ENCODE measurements around the gene MCU.

The MCU gene

DNA sequence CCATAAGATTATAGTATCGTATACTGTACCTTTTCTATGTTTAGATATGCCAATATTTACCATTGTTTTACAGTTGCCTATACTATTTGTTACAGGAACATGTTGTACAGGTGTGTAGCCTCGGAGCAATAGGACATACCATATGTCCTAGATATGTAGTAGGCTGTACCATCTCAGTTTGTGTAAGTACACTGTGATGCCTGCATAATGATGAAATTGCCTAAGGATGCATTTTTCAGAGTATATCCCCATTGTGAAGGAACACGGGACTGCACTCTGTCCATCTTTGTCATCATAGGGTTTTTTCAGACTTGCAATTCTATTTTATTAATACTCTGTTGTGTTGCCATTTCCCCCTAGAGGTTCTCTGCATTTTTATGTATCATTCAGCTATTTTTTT, 50.1 kb downstream of the MCU start:
- no peak for DNase-seq (ENCODE audit: low spot score)
- TF ChIP-seq, protein P1, sequence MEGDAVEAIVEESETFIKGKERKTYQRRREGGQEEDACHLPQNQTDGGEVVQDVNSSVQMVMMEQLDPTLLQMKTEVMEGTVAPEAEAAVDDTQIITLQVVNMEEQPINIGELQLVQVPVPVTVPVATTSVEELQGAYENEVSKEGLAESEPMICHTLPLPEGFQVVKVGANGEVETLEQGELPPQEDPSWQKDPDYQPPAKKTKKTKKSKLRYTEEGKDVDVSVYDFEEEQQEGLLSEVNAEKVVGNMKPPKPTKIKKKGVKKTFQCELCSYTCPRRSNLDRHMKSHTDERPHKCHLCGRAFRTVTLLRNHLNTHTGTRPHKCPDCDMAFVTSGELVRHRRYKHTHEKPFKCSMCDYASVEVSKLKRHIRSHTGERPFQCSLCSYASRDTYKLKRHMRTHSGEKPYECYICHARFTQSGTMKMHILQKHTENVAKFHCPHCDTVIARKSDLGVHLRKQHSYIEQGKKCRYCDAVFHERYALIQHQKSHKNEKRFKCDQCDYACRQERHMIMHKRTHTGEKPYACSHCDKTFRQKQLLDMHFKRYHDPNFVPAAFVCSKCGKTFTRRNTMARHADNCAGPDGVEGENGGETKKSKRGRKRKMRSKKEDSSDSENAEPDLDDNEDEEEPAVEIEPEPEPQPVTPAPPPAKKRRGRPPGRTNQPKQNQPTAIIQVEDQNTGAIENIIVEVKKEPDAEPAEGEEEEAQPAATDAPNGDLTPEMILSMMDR (conservative IDR thresholded peaks at IDR 0.05; ENCODE audit: low read depth): no peak
- ChIA-PET POLR2A (ENCODE audit: low non-redundant PET) (no interaction called here), CTCF (interaction anchor here (0.6 kb wide), 1 partner anchor 25 kb away, joined by 3 read pairs; no protein-coding TSS in a partner anchor)
- no peak overlapping the region for H3K27ac ChIP-seq

DNA sequence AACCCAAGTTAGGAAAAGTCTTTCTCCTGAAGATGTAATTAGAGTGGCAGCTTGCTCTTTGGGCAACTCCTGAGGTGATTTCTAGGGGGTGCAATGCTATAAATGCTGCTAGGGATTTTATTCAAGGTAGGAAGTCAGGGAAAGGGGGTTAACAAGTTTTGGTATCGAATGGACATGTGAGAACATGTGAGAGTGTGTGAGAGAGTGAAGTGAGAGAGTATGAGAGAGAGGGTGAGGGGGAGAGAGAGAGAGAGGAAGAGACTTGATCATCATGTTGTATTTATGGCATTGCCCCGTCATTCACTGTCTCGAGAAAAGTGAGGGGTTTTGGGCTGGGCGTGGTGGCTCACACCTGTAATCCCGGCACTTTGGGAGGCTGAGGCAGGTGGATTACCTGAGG, 50.9 kb downstream of the MCU start:
- TF ChIP-seq, protein P1 (conservative IDR thresholded peaks at IDR 0.05; ENCODE audit: low read depth): no peak
- POLR2A ChIA-PET (ENCODE audit: low non-redundant PET): no interaction called here
- CTCF ChIA-PET: interaction anchor here (0.6 kb wide), 2 partner anchors 26 to 296 kb away, joined by 3 read pairs; no protein-coding TSS in a partner anchor

DNA sequence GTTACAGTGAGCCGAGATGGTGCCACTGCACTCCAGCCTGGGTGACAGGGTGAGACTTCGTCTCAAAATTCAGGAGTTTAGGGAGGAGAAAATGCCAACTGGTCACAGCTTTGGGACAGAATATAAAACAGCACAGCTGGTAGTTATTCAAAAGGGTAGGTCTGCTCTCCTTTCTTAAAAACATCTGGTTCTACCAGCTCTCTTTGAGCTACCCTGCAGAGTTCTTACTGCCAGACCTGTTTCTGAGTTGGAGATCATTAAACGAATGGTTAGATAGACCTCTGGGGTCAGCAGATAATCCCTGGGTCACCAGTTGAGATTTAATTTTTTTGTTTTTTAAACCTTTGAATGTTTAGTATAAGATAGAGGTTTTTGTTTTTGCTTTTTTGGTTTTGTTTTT, 52.6 kb downstream of the MCU start:
- ChIA-PET POLR2A (ENCODE audit: low non-redundant PET) (no interaction called here), CTCF (no interaction called here)
- TF ChIP-seq, protein P1 (conservative IDR thresholded peaks at IDR 0.05; ENCODE audit: low read depth): no peak
- no peak overlapping the region for H3K27ac ChIP-seq
- no peak for DNase-seq (ENCODE audit: low spot score)

More for the DNA sequence above, 50.9 kb downstream of the MCU start:
- no peak for DNase-seq (ENCODE audit: low spot score)
- no peak overlapping the region for H3K27ac ChIP-seq

DNA sequence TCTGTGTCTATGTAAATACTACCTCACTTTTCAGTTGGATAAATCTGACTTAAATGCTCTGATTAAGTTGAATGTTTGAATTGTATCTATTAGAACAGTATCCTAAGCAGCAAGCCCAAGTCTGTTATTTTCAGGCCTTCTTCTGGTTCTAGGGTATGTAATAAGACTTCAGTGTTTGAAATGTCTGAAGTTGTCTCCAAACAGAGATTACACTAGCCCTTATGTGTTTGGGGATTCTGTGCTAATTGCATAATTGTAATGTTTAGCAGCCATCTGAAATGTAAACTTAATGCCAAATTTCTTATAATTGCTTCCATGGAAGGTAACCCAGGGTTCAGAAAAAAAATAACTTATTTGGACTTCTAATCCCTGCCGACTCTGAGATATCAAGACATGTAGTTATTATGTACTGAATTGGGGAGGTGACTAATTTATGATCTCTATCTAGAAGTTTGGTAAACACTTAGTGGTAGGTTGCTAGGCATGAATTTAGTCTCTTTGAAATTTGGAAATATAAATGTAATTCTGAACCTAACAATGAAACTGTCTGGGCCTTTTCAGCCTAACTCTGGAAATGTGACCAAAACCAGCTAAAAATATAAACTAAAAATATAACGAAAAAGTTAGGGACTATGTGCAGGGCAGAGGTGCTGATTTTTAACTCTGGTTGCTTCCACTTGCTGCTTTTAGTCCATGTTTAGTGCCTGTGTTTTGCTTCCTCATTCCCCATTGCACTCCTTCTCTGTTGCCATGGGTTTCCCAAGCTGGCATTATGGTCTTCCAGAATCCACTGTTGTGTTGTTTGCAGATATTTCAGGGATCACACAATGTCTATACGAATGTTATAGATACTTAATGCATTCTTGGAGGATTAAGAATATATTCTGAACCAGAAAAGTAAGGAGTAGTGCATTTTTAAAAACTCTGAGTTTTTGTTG, 54.8 kb downstream of the MCU start:
- ChIA-PET POLR2A (ENCODE audit: low non-redundant PET) (no interaction called here), CTCF (interaction anchor here (0.6 kb wide), 1 partner anchor 123 kb away, joined by 3 read pairs; no protein-coding TSS in a partner anchor)
- no peak for DNase-seq (ENCODE audit: low spot score)
- TF ChIP-seq, protein P1 (conservative IDR thresholded peaks at IDR 0.05; ENCODE audit: low read depth): no peak
- H3K27ac ChIP-seq: no peak overlapping the region

DNA sequence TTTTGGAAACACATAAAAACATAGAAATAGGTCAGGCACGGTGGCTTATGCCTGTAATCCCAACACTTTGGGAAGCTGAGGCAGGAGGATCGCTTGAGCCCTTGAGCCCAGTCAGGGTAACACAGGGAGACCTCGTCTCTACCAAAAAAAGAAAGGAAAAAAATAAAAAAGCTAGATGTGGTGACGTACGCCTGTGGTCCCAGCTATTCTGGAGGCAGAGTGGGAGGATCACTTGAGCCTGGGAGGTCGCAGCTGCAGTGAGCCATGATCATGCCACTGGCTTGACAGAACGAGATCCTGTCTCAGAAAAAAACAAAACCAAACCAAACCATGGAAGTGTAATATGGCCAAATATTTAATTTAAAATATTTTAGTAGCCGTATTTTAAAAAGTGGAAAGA, 55.6 kb downstream of the MCU start:
- H3K27ac ChIP-seq: no peak overlapping the region
- ChIA-PET POLR2A (ENCODE audit: low non-redundant PET) (no interaction called here), CTCF (no interaction called here)
- DNase-seq (ENCODE audit: low spot score): no peak
- TF ChIP-seq, protein P1 (conservative IDR thresholded peaks at IDR 0.05; ENCODE audit: low read depth): no peak

DNA sequence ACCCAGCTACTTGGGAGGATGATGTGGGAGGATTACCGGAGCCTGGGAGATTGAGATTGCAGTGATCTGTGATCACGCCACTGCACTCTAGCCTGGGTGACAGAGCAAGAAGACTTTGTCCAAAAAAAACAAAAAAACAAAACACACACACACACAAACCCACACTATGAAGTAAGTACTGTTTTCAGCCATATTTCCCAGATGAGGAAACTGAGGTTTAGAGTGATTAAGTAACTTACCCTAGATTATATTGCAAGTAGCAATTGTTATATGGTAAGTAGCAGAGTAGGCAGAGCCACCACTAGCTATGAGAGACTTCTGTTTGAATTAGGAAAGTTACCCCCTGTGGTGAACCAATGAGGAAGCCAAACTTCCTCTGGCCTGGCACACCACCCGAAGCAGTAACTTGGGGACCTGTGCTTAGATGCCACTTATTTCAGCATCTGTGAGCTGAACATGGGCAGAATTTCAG, 61.9 kb downstream of the MCU start:
- POLR2A ChIA-PET (ENCODE audit: low non-redundant PET): no interaction called here
- no peak for DNase-seq (ENCODE audit: low spot score)
- H3K27ac ChIP-seq: no peak overlapping the region
- CTCF ChIA-PET: no interaction called here
- TF ChIP-seq, protein P1 (conservative IDR thresholded peaks at IDR 0.05; ENCODE audit: low read depth): no peak

Measured in RWPE1 (cell line).